ENCODE measurements around the gene PRDM16. TPM values are rescaled to one million over a fixed set of nuclear protein-coding genes. Genes with fewer than 3 reads are reported as not detected.
A peak's percentile ranks its signal among the peaks of the same experiment; 100 is the strongest.

The PRDM16 gene
- total and polyA plus RNA-seq, 4 donors: 5.0 to 80.7 (median 41.5) TPM

DNA sequence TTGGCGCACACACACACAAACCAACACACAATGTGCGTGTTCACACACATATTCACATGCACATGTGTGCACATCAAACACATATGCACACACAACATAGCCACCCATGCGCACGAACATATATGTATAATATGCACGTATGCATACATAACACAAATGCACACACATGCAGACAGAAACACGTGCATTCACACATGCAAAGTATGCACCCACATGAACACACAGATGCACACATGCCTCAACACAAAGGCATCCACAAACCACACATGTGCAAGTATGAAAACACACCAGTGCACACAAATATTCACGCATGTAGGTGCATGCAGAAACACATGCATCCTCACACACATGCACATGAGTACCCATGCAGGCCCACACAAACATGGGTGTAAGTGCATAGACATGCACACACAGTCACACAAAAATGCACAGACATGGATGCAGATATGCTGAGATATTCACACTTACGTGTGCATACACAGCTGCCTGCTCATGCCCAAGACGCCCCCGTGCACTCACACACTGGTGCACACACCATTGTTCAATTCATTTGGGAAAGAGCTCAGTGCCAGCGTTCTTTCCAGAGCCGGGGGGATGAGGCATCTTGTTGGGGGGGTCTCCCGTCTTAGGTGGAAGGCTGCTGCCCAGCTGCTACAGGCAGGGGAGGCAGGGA is 332.7 kb downstream of the PRDM16 start:
- intact Hi-C loops (cut with DNase I): no loop called here
- H3K4me1 ChIP-seq (ENCODE audit: control insufficient read depth in 1 of 2, insufficient read depth in 2 of 2, low read length in 2 of 2): peaks cover 0 to 5% of the 10 kb centered on the region in 2 donors
- 58 to 65% methylated on average over 13 of the region's 13 CpGs for WGBS, 2 donors
- no peak for DNase-seq
- no peak overlapping the region for H3K27ac ChIP-seq (ENCODE audit: low read depth in 1 of 2, low read length in 2 of 2)
- no peak for ATAC-seq (ENCODE audit: low FRiP score)
- H3K4me3 ChIP-seq (ENCODE audit: low read length in 2 of 2): no peak overlapping the region
- no peaks in the 10 kb centered on the region for H3K9me3 ChIP-seq (ENCODE audit: control insufficient read depth, low read length)
- no peaks in the 10 kb centered on the region for H3K27me3 ChIP-seq (ENCODE audit: control insufficient read depth in 1 of 2, insufficient read depth in 2 of 2, low read length in 1 of 2)
- no peaks in the 10 kb centered on the region for H3K36me3 ChIP-seq (ENCODE audit: control insufficient read depth in 1 of 2, insufficient read depth in 2 of 2, low read length in 1 of 2)

- Histone ChIP-seq H3K4me3 (ENCODE audit: low read length in 2 of 2) (no peak overlapping the region), H3K36me3 (ENCODE audit: control insufficient read depth in 1 of 2, insufficient read depth in 2 of 2, low read length in 1 of 2) (no peaks in the 10 kb centered on the region), H3K27me3 (ENCODE audit: control insufficient read depth in 1 of 2, insufficient read depth in 2 of 2, low read length in 1 of 2) (no peaks in the 10 kb centered on the region), H3K27ac (ENCODE audit: low read depth in 1 of 2, low read length in 2 of 2) (peak overlapping the region in 1 of 2 donors; percentile 14), H3K4me1 (ENCODE audit: control insufficient read depth in 1 of 2, insufficient read depth in 2 of 2, low read length in 2 of 2) (peaks cover 0 to 5% of the 10 kb centered on the region in 2 donors), H3K9me3 (ENCODE audit: control insufficient read depth, low read length) (no peaks in the 10 kb centered on the region)
- ATAC-seq (ENCODE audit: low FRiP score): no peak
- DNase-seq: no peak
- 48 to 53% methylated on average over 29 of the region's 29 CpGs for WGBS, 2 donors
- intact Hi-C loops (cut with DNase I): no loop called here
Measured at GRCh38 chr1:3402258-3403010, 333.4 kb downstream of the PRDM16 start.

- ATAC-seq (ENCODE audit: low FRiP score) (no peak), DNase-seq (no peak)
- Histone ChIP-seq H3K36me3 (ENCODE audit: control insufficient read depth in 1 of 2, insufficient read depth in 2 of 2, low read length in 1 of 2) (no peaks in the 10 kb centered on the region), H3K27ac (ENCODE audit: low read depth in 1 of 2, low read length in 2 of 2) (no peak overlapping the region), H3K4me3 (ENCODE audit: low read length in 2 of 2) (no peak overlapping the region), H3K4me1 (ENCODE audit: control insufficient read depth in 1 of 2, insufficient read depth in 2 of 2, low read length in 2 of 2) (peaks cover 0 to 5% of the 10 kb centered on the region in 2 donors), H3K27me3 (ENCODE audit: control insufficient read depth in 1 of 2, insufficient read depth in 2 of 2, low read length in 1 of 2) (no peaks in the 10 kb centered on the region), H3K9me3 (ENCODE audit: control insufficient read depth, low read length) (no peaks in the 10 kb centered on the region)
- intact Hi-C loops (cut with DNase I): no loop called here
- WGBS, 2 donors: 75 to 88% methylated on average over 12 of the region's 12 CpGs
Measured at GRCh38 chr1:3403011-3403345, 334.0 kb downstream of the PRDM16 start.

DNA sequence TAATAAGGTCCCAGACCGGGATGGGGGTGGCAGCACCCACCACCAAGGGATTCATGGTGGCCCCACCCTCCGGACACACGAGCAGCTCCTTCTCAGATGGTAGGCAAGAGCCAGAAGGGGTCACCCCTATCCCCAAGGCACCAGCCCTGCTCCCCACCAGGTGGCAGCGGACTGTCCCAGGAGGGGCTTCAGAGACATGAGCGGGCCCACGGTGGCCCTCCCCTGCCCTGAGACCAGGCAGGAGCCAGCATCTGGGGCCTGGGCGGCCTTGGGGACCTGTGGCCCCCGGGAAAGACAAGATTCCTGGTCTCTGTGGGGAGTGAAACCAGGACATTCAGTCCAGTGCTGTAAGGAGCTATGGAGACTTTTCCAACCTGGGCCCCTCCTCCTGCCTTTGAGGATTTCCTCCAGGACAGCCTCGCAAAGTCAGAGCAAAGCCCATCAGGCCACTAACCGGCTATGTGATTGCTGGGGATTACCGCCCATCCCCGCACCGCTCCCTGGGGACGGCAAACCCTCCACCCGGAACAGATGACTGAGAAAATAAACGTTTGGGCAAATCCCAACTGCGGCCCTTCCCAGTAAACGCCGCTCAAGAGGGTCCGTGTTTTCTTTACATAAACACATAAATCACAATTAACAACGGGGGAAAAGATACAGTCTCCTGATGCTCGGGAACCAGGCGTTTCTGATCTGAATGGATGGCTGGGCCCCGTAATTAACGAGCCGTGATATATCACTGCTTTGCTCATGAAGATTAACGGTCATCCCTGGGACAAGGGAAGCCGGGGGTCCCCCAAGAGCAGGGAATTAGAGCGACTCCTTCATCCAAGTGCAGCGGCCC is 334.6 kb downstream of the PRDM16 start:
- intact Hi-C loops (cut with DNase I): no loop called here
- ATAC-seq (ENCODE audit: low FRiP score): no peak
- 60 to 63% methylated on average over 30 of the region's 30 CpGs for WGBS, 2 donors
- no peak overlapping the region for H3K27ac ChIP-seq (ENCODE audit: low read depth in 1 of 2, low read length in 2 of 2)
- peaks cover 0 to 5% of the 10 kb centered on the region in 2 donors for H3K4me1 ChIP-seq (ENCODE audit: control insufficient read depth in 1 of 2, insufficient read depth in 2 of 2, low read length in 2 of 2)
- no peak overlapping the region for H3K4me3 ChIP-seq (ENCODE audit: low read length in 2 of 2)
- H3K36me3 ChIP-seq (ENCODE audit: control insufficient read depth in 1 of 2, insufficient read depth in 2 of 2, low read length in 1 of 2): no peaks in the 10 kb centered on the region
- no peaks in the 10 kb centered on the region for H3K9me3 ChIP-seq (ENCODE audit: control insufficient read depth, low read length)
- no peak for DNase-seq
- H3K27me3 ChIP-seq (ENCODE audit: control insufficient read depth in 1 of 2, insufficient read depth in 2 of 2, low read length in 1 of 2): no peaks in the 10 kb centered on the region

GRCh38 chr1:3404301-3404700 is 335.3 kb downstream of the PRDM16 start:
- ATAC-seq (ENCODE audit: low FRiP score): no peak
- intact Hi-C loops (cut with DNase I): no loop called here
- Histone ChIP-seq H3K27me3 (ENCODE audit: control insufficient read depth in 1 of 2, insufficient read depth in 2 of 2, low read length in 1 of 2) (no peaks in the 10 kb centered on the region), H3K9me3 (ENCODE audit: control insufficient read depth, low read length) (no peaks in the 10 kb centered on the region), H3K36me3 (ENCODE audit: control insufficient read depth in 1 of 2, insufficient read depth in 2 of 2, low read length in 1 of 2) (no peaks in the 10 kb centered on the region), H3K4me3 (ENCODE audit: low read length in 2 of 2) (no peak overlapping the region), H3K4me1 (ENCODE audit: control insufficient read depth in 1 of 2, insufficient read depth in 2 of 2, low read length in 2 of 2) (peaks cover 0 to 5% of the 10 kb centered on the region in 2 donors), H3K27ac (ENCODE audit: low read depth in 1 of 2, low read length in 2 of 2) (no peak overlapping the region)
- WGBS, 2 donors: 87 to 91% methylated on average over 12 of the region's 12 CpGs
- no peak for DNase-seq

- DNase-seq: no peak
- H3K27ac ChIP-seq (ENCODE audit: low read depth in 1 of 2, low read length in 2 of 2): no peak overlapping the region
- no peaks in the 10 kb centered on the region for H3K36me3 ChIP-seq (ENCODE audit: control insufficient read depth in 1 of 2, insufficient read depth in 2 of 2, low read length in 1 of 2)
- 94 to 95% methylated on average over 27 of the region's 27 CpGs for WGBS, 2 donors
- no peak for ATAC-seq (ENCODE audit: low FRiP score)
- H3K4me3 ChIP-seq (ENCODE audit: low read length in 2 of 2): no peak overlapping the region
- H3K27me3 ChIP-seq (ENCODE audit: control insufficient read depth in 1 of 2, insufficient read depth in 2 of 2, low read length in 1 of 2): no peaks in the 10 kb centered on the region
- no peaks in the 10 kb centered on the region for H3K9me3 ChIP-seq (ENCODE audit: control insufficient read depth, low read length)
- intact Hi-C loops (cut with DNase I): no loop called here
- peaks cover 0 to 5% of the 10 kb centered on the region in 2 donors for H3K4me1 ChIP-seq (ENCODE audit: control insufficient read depth in 1 of 2, insufficient read depth in 2 of 2, low read length in 2 of 2)
Measured at GRCh38 chr1:3404801-3405200, 335.8 kb downstream of the PRDM16 start.

- Histone ChIP-seq H3K27ac (ENCODE audit: low read depth in 1 of 2, low read length in 2 of 2) (no peak overlapping the region), H3K9me3 (ENCODE audit: control insufficient read depth, low read length) (no peaks in the 10 kb centered on the region), H3K4me3 (ENCODE audit: low read length in 2 of 2) (no peak overlapping the region), H3K36me3 (ENCODE audit: control insufficient read depth in 1 of 2, insufficient read depth in 2 of 2, low read length in 1 of 2) (no peaks in the 10 kb centered on the region), H3K27me3 (ENCODE audit: control insufficient read depth in 1 of 2, insufficient read depth in 2 of 2, low read length in 1 of 2) (no peaks in the 10 kb centered on the region), H3K4me1 (ENCODE audit: control insufficient read depth in 1 of 2, insufficient read depth in 2 of 2, low read length in 2 of 2) (peaks cover 0 to 2% of the 10 kb centered on the region in 2 donors)
- intact Hi-C loops (cut with DNase I): no loop called here
- no peak for ATAC-seq (ENCODE audit: low FRiP score)
- WGBS, 2 donors: 93 to 94% methylated on average over 30 of the region's 30 CpGs
- DNase-seq: no peak
Measured at GRCh38 chr1:3405491-3405890, 336.5 kb downstream of the PRDM16 start.

GRCh38 chr1:3405974-3406867 is 337.2 kb downstream of the PRDM16 start:
- WGBS, 2 donors: 85% methylated on average over 17 of the region's 17 CpGs
- ATAC-seq (ENCODE audit: low FRiP score) (no peak), DNase-seq (no peak)
- Histone ChIP-seq H3K27ac (ENCODE audit: low read depth in 1 of 2, low read length in 2 of 2) (no peak overlapping the region), H3K27me3 (ENCODE audit: control insufficient read depth in 1 of 2, insufficient read depth in 2 of 2, low read length in 1 of 2) (no peaks in the 10 kb centered on the region), H3K36me3 (ENCODE audit: control insufficient read depth in 1 of 2, insufficient read depth in 2 of 2, low read length in 1 of 2) (no peaks in the 10 kb centered on the region), H3K9me3 (ENCODE audit: control insufficient read depth, low read length) (no peaks in the 10 kb centered on the region), H3K4me3 (ENCODE audit: low read length in 2 of 2) (no peak overlapping the region), H3K4me1 (ENCODE audit: control insufficient read depth in 1 of 2, insufficient read depth in 2 of 2, low read length in 2 of 2) (peaks cover 0 to 2% of the 10 kb centered on the region in 2 donors)
- intact Hi-C loops (cut with DNase I): no loop called here

Measured in aorta (tissue), 5 donors.